GM18508 (cell line): ENCODE data around the gene DLG2.
A peak's percentile ranks its signal among the peaks of the same experiment; 100 is the strongest.

Experiments used
- ATAC-seq: cut with Tn5 transposase; IDR thresholded peaks from one replicate; pipeline ENCODE4 v1.9.1; 2021; ENCODE audit warnings: moderate number of reproducible peaks; ENCODE audit not compliant: insufficient read depth, unreplicated experiment

The DLG2 gene

GRCh38 chr11:84471501-84471900 is 1155.6 kb downstream of the DLG2 start:
- no peak for ATAC-seq

DNA sequence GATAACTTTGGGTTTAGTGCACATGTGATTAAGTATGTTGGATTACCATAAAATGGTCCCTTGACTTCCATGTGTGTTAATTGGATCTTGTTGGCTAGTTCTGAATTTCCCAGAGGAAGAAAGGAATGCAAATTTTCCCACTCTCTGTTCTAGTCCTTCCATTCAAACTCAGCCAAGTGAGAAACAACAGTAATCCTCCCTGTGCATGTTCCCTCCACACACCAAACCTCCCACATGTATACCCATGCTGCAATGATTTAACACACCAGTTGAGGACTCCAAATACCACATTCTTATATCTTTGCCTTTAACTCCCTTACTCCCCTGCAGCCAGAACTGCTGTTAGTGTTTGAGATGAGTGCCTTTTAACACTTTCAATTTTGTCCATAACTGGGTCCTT is 1158.9 kb downstream of the DLG2 start:
- no peak for ATAC-seq

- ATAC-seq, result no peak
Measured at GRCh38 chr11:84465040-84465439, 1162.1 kb downstream of the DLG2 start.

DNA sequence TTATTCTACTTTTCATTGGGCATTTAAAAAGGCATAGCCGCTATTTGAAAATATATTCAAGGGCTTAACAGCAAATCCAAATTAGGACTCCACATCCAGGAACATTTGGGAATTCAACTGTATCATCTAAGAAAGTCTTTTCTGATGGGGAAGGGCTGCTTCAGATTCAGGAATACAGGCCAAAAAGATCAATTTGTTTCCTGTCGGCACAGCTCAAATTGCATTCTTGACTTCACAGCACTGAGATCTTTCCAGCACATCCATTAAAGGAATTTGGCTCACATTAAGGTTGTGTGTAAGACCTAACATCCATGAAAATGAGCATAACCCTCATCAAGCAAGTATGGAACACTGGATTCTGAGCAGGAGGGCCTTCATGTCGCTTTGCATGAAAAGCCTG is 1171.5 kb downstream of the DLG2 start:
- ATAC-seq, result no peak

GRCh38 chr11:84452211-84452610 is 1174.9 kb downstream of the DLG2 start:
- no peak for ATAC-seq

- ATAC-seq, result no peak
Measured at GRCh38 chr11:84438565-84438964, 1188.6 kb downstream of the DLG2 start.

- ATAC-seq, result peak; percentile 85
Measured at GRCh38 chr11:84437071-84437980, 1189.8 kb downstream of the DLG2 start.

DNA sequence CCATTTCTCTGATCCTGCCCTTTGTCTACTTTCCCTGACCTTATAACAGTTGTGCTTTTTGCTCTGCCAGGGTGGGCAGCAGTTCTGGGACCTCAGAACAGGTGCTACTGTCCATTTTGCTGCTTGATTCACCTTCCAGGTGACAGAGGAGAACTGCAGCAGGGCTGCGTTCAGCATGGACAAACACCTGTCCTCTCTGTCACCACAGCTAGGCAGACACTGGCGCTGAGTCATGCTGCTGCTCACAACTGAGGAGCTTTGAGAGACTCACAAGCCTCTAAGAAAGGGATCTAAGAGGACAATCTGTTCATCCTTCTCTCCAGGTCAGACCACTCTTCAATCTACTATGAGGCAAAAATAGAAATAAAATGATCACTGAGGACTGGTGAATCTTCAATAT is 1196.5 kb downstream of the DLG2 start:
- ATAC-seq, result no peak

GRCh38 chr11:84425673-84426072 is 1201.5 kb downstream of the DLG2 start:
- ATAC-seq, result no peak

GRCh38 chr11:84420271-84420670 is 1206.9 kb downstream of the DLG2 start:
- ATAC-seq, result no peak

- ATAC-seq, result no peak
Measured at GRCh38 chr11:84419616-84420015, 1207.5 kb downstream of the DLG2 start.

DNA sequence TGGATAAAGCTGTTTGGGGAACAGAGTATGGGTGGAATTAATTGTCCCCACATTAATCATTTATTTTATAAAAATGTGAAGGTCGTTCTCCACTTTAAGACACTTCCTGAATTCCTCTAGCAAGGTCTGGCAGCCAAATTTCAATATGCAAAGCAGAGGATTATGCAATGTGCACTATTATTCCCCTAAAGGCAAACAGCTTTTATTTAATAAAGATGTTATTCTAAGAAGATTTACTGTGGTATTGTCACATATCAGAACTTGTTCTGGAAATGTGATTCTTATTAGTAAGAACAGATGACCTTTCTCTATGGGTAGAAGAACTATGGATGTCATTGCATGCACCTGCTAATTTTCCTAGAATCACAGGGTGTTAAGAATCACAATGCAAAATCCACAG is 1212.2 kb downstream of the DLG2 start:
- no peak for ATAC-seq

GRCh38 chr11:84413549-84413948 is 1213.6 kb downstream of the DLG2 start:
- no peak for ATAC-seq

GRCh38 chr11:84412862-84413261 is 1214.3 kb downstream of the DLG2 start:
- ATAC-seq, result no peak

DNA sequence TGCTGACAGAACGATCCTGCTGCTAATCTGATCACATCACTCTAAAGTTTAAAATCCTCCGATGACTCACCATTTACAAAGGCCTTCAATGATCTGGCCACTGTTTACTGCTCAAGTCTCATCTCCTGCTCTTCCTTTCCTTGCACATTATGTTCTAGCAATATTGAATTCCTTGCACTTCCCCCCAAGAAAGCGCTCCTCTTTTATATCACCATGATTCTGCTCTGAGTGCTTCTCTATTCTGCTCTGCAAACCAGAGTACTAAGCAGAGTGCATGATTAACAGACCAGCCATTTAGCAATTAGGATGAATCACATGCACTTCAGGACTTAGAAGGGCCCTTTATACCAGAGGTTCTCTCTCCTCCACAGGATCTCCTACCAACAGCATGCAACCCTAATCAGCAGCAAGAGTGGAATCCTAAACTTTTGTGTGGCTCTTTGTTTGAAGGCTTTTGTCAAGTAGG is 1218.2 kb downstream of the DLG2 start:
- no peak for ATAC-seq

GRCh38 chr11:84407091-84407490 is 1220.1 kb downstream of the DLG2 start:
- no peak for ATAC-seq

- no peak for ATAC-seq
Measured at GRCh38 chr11:84398017-84398626, 1229.0 kb downstream of the DLG2 start.

DNA sequence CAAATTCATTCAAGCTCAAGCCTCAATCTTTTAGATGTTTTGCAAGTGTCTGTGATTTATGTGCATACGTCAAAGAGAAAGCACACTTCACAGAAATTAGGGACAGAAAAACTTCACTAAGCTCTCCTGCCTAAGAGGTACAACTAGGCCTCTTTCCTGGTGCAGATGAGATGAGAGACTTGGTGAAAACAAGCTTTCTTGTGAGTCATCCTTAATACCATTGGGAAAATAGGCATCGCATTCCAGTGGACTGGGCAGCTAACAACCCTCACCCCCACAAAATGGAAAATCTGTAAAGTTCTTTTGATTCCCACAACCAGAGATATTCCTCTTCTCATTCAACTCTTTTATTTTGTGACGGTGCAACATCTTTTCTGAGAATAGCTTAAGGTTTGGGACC is 1230.6 kb downstream of the DLG2 start:
- no peak for ATAC-seq

DNA sequence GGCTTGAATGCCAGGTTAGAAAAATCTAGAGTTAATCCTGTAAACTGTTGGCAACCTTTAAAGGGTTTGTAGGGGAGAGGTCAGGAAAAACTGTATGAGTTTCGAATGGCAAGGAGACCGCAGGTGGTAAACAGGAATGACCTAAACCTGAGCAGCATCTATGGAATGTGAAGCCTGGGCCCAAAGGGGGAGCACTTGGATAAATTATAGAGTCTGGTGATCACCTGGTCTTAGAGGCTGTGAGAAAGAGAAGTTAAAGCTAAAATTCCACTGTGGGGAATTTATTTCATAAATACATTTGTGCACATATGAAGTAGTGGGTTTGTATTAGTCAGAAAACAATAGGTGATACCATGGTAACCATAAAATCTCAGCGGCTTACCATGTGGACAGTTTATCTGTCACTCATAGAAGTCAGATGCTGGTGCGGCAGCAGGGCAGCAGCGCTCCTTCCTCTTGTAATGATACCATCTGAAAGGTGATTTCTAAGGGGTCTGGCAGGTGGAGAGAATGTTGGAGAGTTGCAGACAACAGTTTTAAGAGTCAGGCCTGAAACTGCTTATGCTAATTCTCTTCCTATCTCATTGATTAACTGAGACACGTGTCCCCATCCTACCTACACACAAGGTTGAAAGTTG is 1236.6 kb downstream of the DLG2 start:
- no peak for ATAC-seq

GRCh38 chr11:84389696-84390095 is 1237.4 kb downstream of the DLG2 start:
- no peak for ATAC-seq

DNA sequence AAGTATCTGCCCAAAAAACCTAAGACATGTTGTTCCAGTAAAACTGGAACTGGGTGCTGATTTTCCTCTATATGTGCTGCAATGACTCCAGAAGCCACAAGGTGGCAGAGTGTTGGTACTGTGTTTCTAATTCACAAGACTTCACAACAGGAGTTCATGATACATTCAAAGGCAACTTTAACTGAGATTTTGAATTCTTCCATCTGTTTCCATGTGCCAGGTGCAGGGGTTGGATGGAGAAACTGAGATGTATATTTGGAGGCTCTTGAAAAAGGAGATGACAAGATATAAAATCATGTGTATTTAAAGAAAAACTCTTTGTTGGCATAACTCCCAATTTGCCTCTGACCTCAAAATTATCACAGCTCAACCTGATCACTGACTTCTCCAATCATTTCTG is 1242.4 kb downstream of the DLG2 start:
- peak; percentile 60 for ATAC-seq
